HTR-8/SVneo (cell line): ENCODE measurements around the gene NMT2.
A peak's percentile ranks its signal among the peaks of the same experiment; 100 is the strongest.

ENCODE experiments used
- DNase-seq: peaks from one replicate; pipeline ENCODE4 v3.0.0; 2011; ENCODE audit warnings: low spot score, mixed read lengths; ENCODE audit not compliant: insufficient read length
- FAIRE-seq: peaks from 2 replicates; lab custom pipeline; 2011; peaks lifted over from hg19 to GRCh38; lab: Jason Lieb, UNC

NMT2 gene

DNA sequence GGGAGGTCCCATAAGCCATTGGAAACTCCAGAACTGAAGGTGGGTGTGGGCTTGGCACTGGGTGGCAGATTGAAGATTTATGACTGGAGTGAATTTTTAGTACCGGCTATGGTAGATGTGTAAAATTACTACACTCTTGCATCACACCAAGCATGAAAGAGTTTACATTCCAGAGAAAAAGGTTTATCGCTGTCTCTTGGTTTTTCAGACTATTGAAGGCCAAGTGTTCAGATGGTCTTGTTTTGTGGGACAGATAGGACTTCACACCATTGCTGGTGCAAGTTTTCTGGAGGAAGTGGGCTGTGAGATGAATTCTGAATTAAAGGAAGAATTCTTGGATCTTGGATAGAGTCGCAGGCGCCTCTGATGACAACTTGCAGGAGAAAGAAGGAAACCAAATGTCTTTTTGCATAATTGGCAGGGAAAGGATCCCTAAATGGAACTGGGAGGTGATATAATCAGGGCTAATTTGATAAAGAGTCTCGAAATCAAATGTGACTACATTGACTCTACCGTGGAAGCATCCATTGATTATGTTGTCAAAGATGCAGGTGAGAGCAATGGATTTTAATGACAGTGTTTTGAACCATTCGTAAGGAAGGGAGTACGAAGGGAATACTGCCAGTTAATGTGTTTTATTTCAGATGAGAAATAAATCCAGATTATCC, 14.2 kb upstream of the NMT2 start:
- FAIRE-seq, result no peak
- no peak for DNase-seq

DNA sequence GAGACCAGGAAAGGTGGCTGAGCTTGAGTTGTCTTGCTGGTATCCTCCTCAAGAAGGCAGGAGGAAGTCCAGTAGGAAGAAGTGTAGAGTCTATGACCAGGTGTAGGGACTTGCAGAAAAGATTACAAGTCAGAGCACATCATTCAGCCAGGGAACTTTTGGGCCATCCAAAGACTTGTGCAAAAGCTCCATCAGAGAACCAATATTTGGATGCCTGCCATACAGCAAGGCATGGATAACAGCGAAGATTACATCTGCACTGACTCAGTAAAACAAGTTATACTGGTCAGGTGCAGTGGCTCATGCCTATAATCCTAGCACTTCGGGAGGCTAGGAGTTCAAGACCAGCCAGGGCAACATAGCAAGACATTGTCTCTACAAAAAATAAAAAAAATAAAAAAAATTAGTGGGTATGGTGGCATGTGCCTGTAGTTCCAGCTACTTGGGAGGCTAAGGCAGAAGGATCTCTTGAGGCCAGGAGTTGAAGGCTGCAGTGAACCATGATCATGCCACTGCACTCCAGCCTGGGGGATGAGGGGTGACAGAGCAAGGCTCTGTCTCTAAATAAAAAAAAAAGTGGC, 13.2 kb upstream of the NMT2 start:
- DNase-seq (no peak), FAIRE-seq (no peak)

DNA sequence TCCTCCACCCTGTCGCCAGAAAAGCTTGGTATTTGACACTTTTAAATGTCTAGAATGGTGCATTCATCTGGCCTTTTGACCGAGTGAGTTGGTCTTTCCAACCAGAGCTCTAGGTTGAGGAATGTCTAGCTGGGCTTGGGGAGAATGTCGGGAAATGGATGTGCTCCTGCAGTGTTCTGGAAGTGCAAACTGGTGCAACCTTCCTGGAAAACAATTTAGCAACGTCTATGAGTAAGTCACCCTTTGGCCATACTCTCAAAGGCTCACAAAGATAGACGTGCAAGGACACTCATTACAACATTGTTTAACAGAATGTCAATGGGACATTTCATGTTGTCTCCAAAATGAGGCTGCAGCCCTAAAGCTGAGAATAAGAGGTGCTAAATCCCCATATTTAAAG, 12.2 kb upstream of the NMT2 start:
- no peak for DNase-seq

DNA sequence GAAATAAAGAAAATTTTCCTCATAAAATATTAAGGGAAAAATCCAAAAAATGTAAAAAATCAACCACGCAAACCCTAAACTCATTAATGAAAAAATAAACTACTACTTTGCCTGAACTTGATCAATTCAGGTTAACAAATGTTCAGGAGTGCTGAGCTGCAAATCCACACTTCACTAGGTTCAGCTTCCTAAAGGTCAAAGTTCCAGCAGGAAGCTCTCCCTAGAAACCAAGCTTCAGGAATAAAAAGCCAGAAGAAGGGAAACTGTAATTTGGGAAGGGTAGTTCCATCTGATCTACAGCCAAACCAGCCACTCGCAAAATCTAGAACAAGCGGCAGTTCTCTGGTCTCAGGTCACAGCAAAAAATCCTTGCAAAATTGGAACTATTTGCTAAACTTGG, 7.8 kb upstream of the NMT2 start:
- FAIRE-seq, result no peak
- DNase-seq, result no peak

More for the DNA sequence above, 12.2 kb upstream of the NMT2 start:
- FAIRE-seq, result no peak

DNA sequence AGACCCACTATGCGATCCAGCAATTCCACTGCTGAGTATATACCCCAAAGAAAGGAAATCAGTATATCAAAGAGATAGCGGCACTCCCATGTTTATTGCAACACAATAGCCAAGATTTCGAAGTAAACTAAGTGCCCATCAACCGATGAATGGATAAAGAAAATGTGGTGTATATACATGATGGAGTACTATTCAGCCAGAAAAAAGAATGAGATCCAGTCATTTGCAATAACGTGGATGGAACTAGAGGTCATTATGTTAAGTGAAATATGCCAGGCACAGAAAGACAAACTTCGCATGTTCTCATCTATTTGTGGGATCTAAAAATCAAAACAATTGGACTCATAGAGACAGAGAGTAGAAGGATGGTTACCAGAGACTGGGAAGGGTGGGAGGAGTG, 7.1 kb upstream of the NMT2 start:
- no peak for DNase-seq
- FAIRE-seq, result no peak

DNA sequence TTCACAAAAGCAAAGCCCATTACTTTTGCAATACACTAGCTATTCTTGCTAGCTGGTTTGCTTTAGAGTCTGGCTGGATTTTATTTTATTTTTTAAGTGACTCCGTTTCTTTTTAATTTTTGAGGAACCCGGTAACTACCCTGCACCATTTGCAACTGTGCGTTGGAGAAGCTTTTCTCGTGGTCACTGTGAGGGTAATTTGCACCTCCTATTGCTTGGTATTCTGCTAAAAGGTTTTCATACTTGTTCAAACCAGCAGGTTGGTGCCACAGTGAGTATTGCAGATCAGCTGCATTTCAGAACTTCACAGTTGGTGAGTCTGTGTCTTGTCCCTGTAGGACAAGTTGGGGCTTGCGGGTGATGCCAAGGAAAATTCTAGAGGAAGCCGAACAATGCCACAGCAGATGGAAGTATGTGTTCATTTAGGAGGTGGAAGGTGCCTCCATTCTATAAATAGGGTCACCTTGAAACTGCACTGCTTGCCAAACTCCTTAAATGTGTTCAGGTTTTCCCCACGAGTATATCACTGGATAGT, 3.9 kb upstream of the NMT2 start:
- DNase-seq (no peak), FAIRE-seq (no peak)

DNA sequence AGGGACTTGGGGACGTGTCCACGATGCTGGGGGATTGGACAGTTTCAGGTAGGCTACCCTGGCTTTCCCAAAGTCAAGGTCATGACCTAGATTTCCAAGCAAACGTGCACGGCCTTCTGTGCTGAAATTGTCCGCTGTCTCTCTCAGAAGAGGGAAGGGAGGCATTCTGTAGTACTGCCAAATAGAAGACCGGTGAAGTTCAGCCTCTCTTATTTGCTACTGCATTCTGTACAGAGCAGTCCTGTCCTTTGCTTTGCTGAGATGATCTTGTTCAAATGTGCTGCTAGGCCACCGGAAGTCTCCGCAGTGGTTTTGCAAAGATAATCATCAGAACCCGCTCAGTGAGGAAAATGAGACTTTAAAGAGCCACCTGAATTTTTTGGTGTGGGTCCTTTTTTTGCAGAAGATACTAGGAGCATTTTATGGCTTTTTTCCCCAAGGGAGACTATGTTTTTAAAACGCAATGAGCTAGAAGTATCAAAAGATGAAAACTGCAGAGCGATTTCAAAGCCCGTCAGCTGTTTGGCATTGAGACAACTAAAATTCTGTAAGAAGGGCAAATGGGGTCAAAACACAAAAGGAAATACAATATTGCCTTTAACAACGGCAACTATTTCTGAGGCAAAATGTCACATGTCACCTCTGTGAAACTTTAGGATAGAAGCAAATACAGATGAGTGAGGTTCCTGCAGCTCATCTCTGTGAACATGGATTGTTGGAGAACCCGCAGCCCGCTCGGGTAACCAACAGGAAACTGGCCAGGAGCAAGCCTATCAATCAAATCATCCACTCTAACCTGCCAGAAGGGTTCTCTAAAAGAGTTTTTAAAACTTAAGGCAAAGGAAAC, 1.3 kb upstream of the NMT2 start:
- FAIRE-seq, result no peak
- no peak for DNase-seq

DNA sequence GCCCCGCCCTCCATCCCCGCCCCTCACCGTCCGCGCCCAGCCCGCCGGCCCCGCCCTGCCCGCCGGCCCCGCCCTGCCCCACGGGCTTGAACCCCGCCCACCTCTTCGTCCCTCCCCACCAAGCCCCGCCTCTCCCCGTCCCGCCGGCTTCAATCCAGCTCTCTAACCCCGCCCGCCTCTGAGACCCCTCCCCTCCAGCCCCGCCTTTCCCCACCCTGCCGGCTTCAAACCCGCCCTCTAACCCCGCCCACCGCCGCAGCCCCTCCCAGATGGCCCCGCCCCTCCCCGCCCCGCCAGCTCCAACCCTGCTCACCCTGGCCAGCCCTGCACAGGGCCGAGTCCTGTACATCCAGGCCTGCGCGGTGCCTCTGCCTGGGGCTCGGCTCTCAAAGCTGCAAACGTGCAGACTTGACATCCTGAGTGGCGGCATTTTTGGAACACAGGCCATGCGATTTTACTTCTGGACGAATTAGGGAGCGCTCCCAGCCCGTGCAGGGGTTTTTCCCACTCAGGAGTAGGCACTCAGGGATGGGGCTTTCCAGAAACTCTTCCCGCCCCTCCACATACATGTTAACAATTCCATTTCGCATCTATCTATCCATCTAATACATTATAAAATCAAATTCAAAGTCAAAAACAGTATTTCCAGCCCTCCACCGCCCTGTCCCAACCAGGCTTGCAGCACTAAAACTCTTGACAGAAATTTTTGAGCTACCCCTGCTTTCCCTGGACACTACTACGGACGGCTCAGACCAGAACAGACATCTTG, 477 bp upstream of the NMT2 start:
- DNase-seq (peak; percentile 84), FAIRE-seq (peak; percentile 76)

DNA sequence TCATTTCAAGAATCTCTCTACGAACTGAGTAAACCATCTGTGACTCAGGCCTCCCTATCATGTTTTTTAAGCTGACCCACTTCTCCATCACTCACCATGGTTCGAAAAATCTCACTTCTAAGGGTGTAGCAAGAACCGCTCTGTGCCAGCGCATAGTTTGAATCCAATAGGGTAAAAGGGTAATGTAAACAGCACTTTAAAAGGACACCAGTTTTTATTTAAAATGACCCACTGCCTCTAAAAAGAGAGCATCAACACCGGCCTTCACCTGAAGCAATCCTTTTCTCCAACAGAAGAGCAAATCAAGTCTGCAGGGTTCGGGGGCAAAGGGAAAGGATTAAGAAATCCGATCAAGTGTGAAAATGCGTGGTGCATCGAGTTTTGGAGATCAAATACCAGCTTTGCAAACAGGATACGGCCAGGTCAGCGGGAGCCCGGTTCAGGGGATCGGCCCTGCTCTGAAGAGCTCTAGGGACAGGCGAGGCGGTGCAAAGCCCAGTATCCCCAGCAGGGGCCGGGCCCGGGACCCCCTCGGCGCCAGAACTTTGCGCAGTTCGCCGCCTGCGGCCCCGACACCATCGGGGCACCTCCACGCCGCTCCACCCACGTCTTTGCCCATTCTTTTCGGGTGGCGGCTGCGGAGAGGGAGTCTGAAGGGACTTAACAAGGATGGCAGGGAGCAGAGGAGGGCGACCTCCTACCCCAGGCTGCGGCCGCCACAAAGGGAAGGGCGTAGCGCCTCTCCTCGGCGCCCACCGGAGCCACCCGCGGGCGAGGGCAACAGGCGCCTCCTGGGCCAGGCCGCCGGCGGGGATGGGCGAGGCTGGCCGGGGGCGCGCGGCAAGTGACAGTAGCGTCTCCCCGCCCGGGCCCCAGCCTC, 842 bp downstream of the NMT2 start:
- FAIRE-seq (no peak), DNase-seq (peak; percentile 53)

DNA sequence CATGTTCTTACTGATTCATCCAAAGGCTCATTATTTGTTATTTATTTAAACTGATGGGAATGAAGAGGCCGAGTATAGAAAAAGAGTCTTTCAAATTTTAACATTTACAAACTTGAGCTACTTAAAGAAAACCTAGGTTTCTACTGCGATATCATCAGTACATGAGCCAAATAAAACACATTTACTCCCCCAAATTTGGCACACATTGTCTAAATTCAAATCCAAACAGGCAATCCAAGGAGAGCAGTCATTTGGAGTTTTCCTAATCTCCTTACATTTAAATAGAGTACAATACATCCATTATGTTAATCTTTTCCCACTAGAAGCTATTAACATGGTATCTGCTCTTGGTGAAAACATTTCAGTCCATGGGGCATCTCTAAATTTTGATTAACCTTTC, 2.2 kb downstream of the NMT2 start:
- DNase-seq, result no peak
- FAIRE-seq, result no peak

DNA sequence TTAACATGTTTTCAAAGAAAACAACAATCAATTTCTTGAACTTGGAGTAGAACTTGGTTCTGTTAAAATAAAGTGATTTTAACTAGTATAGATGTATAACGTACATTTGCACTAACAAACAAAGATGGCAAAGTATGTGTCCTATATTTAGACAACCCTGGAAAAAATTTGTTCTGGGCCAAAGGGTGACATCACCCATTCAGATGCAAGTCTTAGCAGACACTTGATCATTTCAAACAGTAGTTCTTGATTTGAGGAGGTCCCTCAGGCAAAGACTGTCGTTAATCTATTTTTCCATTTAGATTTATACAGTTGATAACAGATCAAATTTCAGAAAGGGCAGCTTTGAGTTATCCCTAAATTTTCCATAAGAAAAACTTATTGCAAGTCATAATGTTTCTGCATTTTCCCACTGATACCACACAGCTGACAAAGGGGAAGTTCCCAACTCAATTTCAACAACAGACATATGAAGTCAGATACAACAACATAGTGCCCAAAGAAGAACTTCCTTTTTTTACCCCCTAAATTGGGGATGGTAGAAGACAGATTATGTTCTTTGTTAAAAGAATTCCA, 5.2 kb downstream of the NMT2 start:
- FAIRE-seq (no peak), DNase-seq (no peak)

DNA sequence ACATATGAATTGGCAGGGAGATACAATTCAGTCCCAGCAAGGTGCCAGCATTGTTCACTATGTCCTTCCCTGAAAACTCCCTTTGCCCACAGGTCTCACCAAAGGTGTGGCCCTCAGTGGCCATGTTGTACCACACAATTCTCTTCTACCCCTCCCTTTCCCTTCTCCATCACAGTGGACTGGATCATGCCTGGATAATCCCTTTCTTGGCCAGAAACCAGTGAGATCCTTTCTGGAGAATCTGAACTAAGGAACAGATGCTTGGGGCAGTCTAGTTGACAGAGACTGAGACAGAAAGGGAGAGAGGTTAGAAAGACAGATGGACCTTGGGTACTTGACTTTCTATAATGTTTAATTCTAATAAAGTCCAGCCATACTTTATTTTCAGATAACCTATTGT, 9.5 kb downstream of the NMT2 start:
- no peak for DNase-seq
- no peak for FAIRE-seq

DNA sequence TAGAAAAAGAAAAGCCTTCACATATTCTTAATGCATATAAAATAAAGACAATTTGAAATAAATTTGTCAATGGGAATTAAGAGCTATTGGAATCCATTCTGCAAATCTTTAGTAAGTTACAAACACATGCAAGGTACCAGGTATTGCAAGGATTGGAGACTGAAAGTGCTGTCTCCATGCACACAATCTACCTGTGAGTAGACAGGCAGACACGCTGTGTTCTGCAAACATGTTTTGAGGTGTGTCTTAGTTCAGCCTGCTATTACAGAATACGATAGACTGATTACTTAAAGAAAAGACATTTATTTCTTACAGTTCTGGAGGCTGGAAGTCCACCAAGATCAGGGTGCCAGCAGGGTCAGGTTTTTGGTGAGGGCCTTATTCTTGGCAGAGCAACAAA, 10.0 kb downstream of the NMT2 start:
- FAIRE-seq (no peak), DNase-seq (no peak)

DNA sequence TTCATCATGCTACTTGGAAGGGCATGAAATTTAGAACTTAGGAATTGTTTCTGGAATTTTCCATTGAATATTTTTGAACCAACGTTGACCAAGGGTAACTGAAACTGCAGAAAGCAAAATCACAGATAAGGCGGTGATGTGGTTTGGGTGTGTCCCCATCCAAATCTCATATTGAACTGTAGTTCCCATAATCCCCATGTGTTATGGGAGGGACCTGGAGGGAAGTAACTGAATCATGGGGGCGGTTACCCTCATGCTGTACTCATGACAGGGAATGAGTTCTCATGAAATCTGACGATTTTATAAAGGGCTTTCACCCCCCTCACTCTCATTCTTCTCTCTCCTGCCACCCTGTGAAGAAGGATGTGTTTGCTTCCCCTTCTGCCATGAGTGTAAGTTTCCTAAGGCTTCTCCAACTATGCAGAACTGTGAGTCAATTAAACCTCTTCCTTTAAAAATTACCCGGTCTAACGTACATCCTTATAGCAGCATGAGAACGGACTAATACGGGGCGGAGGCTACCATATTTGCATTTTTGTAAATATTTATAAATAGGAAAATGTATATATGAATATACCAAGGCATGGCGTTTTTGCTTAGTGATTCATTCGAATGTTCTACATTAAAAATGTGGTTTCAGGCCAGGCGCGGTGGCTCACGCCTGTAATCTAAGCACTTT, 12.4 kb downstream of the NMT2 start:
- FAIRE-seq (no peak), DNase-seq (no peak)

DNA sequence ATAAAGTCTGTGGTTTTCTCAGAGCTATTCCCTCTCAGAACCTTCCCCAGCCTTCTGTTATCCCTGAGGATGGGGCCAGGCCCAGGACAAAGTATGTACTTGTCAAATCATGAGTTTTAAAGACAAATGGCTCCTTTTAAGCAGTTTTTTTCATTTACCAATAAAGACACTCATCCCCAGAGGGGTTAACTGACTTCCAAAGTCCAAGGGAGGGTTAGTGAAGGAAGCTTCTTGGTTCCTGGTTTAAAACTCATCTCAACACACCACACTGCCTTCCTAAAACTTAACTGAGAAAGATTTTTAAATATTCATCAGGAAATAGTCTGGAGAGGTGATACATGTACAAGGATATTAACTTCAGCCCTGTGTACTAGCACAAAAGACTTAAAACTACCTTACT, 15.9 kb downstream of the NMT2 start:
- DNase-seq, result no peak
- FAIRE-seq, result no peak

DNA sequence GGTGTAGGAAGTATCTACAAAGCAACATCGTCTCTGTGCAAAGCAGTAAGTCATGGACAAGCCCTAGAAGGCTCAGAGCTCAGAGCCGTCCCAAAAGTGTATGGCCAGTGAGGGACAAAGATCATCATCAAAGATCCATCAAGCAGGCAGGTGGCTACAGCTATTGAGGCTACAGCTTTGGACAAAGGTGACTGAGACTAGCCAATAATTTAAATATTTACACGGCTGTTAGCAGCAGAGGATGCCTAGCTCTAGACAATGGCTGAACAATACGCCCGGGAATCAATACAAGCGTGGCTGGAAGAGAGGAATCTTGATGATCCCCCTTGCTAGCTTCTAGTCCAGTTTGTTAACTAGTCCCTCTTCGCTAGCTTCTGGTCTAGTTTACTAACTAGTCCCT, 17.9 kb downstream of the NMT2 start:
- DNase-seq (no peak), FAIRE-seq (no peak)

DNA sequence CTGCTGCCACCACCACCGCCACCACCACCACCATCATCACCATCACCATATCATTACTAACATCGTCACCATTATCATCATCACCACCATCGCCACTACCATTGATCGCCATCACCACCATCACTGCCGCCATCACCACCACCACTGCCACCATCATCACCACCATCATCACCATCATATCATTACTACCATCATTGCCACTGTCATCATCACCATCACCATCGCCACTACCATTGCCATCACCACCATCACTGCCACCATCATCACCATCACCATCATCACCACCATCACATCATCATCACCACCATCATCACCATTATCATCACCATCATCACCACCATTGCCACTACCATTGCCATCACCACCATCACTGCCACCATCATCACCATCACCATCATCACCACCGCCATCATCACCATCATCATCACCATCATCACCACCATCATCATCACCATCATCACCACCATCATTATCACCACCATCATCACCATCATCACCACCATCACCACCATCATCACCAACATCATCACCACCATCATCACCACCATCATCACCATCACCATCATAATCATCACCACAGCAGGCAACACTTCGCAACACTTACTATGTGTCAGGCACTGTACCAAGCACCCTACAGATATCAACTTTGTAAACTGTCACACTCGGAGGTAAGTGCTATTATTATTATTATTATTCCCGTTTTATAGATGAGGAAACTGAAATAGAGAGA, 19.3 kb downstream of the NMT2 start:
- DNase-seq, result no peak
- peak; percentile 100 for FAIRE-seq
